Non-pigmented ciliary epithelial cell (primary cell): ENCODE results near the gene ELOVL2.

Source experiments
- DNase-seq: peaks from one replicate; pipeline ENCODE4 v3.0.0-alpha.2; 2010; ENCODE audit warnings: low read depth

ELOVL2 gene

DNA sequence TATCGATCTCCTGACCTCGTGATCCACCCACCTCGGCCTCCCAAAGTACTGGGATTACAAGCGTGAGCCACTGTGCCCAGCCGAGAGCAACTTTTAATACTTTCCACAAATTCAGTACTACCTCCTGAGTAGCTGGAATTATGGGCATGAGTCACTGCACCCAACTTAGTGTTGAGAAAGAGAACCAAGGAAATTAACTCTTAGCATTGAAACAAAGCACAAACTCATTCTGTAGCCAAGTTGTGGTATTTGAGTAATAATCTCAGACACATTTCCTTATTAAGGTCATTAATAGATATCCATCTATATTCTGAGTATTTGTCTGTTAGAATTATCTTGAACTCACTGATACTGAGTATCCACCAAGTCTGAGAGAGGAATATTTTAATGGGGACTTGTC, 14.3 kb upstream of the ELOVL2 start:
- DNase-seq: no peak

DNA sequence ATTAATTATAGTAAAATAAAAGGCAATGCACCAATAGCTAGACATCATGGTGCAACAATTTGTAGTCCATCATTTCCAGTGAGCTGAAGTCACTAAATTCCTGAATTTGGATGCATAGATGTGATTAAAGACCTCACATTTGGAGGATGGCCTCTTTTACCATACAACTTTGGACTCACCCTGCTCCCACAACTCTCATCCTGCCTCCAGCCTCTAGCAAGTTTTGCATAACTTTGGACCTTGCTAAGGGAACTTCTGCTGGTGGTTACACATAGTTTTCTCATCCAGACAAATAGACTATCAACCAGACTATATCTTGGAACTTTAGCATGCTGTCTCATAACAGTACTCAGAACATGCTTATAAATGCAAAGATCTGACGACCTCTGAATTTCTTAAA, 12.8 kb upstream of the ELOVL2 start:
- DNase-seq: no peak

DNA sequence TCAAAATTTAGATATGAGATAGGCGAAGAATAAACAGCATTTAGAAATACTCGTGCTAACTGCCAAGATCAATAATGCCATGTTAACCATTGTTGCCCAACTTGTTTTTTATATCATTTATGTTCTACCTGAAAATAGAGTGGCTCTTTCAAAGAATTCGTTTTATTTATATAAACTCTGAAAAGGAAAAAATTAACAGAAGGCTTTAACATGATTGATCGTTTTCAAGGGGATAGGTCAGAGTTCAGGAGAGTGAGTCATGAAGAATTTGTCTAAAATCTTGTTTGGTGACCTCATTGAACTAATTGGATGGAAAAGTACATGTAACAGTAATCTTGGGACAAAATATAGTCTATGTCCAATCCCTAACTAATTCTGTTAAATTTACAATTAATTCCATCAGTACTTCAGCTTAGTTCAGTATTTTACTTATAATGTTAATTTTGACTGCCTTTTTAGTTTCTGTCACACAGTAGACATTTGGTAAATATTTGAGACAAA, 11.1 kb upstream of the ELOVL2 start:
- DNase-seq: no peak

DNA sequence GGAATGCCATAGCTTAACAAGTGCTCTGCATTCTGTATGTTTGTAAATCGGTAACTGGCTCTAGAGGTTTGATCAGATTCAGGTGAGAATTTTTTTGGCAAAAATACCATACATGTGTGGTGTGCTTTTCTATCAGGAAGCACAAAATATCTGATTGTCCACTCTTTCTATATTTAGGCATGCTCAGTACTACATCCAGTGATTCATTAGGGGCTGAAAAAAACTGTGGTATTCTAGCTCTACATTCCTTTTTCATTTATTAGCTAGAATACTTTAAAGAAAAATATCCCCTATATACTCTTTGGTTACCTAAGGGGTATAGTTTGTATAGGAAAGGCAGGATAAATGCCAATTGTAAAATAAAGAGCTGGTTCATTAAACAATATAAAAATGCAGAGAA, 10.6 kb upstream of the ELOVL2 start:
- no peak for DNase-seq

DNA sequence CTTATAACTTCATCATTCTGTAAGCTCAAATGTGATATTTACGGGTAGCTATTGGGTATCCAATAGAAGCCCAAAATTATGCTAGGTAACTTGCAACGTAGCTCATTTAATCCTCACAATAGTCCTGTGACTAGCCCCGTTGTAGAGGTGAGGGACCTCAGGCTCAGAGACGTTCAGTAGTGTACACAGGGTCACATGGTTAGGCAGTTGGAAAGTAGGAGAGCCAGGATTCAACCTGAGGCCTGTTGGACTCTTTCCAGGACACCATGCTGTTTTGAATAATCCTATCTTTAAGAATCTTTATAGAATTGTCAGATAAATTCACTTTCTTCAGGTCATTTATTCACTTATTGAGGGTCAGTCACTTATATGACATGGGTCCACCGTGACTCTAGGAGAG, 9.2 kb upstream of the ELOVL2 start:
- no peak for DNase-seq

DNA sequence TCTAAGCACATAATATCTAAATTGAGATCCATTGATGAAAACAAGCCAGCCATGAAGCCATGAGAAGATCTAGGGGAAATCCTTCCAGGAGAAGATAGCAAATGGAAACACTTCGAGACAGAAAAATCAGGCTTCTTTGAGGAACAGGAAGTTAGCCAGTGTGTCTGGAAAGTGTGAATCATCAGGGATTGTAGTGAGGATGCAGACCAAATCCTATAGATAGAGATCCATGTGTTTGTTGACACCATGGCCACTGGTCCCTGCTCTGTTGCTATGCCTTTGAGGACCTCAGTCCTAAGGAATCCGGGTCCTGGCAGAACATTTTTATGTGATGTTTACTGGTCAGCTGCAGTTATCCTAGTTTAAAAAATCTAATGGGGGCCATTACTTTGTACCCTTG, 6.6 kb upstream of the ELOVL2 start:
- no peak for DNase-seq

DNA sequence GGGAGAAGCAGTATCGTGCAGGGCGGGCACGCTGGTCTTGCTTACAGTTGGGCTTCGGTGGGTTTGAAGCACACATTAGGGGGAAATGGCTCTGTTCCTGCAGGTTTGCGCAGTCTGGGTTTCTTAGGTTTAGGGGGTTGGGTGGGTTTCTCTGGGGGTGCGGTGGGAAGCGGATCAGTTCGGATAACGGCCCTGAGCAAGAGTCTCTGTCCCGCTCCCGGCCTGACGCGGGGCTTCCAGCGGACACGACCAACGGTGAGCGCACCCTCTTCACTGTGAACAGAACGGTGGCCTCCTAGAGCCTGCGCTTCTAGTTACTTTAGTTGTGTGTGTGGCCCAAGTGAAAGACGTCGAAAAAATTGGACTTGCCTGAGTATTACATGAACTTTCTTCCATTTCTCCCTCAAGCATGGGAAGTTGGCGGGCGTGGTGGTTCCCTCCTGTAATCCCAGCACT, 635 bp upstream of the ELOVL2 start:
- no peak for DNase-seq

DNA sequence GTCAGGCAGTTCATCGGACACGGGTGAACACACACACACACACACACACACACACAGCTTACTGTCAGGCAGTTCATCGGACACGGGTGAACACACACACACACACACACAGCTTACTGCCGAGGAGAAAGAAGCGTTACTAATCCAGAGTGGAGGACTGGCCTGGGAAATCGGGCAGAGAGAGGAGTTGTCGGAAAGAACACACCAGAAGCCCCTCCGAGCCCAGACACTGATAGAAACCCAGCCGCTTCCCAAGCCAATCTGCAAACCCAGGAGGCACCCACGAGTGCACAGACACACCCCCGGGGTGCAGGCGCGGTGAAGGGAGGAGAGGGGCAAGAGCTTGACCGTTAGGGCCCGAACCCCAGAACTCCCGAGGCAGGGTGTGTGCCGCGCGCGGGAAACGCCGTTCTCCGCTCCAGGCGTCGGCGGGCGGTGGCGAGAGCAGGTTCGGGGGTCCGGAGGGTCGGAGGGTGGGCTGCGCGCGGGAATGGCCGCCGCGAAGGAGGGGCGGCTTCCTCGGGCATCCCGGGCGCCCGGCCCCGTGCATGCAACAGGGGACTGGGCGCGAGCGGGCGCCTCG, 636 bp downstream of the ELOVL2 start:
- DNase-seq: no peak

DNA sequence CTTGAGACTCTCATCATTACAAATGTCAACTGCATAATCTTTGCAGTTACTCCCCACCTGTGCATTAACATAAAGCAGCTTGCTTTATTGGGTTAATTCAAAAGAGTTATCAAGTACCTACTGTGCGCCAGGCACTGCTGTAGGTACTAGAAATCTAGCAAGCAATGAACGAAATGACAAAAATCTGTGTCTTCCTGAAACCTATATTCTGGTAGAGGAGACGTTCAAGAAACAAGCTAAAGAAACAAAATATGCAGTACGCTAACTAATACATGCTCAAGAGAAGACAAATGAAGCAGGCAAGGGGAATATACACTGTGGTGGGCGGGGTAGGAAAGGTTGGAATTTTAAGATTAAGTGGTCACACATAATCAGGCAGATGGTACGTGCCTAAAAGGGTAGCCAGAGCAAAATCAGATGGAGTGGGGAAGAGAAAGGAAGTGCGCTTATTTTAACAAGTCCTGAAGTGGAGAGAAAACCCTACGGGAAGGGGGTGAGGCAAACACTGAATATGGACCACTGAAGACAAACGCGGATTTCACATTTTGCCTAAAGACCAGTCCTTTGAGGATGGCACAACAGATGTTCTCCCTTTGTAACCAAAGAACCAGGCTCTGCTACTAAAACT, 1.2 kb downstream of the ELOVL2 start:
- DNase-seq: no peak

DNA sequence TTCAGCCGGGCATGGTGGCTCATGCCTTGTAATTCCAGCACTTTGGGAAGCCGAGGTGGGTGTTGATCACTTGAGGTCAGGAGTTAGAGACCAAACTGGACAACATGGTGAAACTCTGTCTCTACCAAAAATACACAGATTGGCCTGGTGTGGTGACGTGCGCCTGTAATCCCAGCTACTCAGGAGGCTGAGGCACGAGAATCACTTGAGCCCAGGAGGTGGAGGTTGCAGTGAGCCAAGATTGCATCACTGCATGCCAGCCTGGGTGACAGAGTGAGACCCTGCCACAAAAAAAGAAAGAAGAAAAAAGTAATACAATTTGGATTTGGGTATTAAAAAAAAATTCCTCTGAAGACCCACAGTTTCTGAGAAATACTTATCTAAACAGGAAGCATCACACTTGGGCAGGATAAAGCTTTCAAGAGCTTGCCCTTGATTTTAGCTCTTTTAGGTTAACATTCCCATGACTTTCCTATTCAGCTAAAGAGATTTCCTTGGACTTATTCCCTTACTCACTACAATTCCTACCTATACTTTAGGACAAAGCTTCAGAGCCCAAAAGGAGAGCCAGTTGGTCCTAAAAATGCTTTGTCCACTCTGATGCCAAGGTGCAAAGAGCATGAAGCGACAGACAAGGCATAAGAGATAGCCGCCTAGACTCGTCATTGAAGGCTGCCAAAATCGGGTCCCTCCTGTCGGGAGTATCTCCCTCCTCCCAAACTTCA, 1.9 kb downstream of the ELOVL2 start:
- DNase-seq: no peak

DNA sequence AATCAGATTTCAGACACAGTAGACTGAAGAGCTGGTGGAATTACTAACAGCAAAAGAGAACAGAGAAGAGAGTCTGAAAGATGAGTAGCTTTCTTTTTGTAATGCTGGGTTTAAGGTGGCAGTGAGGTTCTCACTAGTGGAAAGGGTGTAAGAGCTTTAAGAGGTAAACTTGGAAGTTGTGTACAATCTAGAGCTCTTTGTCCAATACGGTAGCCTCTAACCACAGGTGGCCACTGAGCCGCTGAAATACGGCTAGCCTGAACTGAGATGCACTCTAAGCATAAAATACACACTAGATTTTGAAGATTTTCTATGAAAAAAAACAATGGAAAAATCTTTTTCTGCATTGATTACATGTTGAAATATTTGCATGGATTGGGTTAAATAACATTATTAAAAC, 4.0 kb downstream of the ELOVL2 start:
- no peak for DNase-seq

DNA sequence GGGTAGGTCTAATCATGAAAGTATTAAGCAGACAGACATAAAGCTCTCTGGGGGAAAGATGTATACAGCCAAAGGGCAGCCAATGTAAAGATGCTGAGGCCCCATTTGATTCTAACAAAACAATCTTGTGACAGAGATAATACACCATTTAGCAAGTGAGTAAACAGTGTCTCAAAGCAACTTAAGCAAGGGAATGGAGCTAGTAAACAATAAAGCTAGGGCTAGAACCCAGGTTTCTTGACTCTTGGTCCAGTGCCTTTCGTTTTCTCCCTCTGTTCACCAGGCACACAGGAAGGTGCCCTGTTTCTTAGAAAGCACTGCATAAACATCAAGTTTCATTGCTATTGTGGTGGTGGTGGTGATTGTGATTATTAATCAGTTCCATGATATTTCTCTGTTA, 5.1 kb downstream of the ELOVL2 start:
- DNase-seq: no peak

DNA sequence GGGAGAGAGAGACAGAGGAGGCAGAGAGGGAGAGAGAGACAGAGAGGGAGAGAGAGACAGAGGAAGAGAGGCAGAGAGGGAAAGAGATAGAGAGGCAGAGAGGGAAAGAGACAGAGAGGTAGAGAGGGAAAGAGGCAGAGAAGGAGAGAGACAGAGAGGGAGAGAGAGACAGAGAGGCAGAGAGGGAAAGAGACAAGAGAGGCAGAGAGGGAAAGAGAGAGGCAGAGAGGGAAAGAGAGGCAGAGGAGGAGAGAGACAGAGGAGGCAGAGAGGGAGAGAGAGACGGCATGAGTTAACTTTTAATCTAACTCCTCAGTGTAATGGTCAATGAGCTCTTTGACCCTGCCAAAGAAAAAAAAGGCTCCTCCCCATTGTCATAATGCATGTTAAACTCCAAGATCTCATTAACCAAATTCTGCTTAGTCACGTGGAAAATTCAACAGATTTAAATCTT, 7.1 kb downstream of the ELOVL2 start:
- no peak for DNase-seq

DNA sequence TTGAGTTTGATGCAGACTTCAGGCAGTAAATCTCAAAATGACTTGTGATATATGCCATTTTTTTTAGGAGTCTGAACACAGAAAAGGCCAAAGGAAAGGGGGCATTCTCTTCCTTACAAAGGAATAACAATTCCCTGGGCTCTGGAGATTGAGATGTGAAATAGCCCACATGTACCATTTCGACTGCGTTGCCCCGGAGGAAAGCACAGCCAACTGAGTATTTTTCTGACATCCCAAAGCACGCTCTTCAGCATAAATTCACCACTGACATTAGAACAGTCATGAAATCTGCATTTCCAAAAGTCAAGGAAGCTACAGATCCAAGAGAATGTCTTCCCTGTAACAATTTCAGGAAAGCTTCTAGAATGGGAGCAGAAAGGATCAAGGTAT, 7.8 kb downstream of the ELOVL2 start:
- DNase-seq: no peak

DNA sequence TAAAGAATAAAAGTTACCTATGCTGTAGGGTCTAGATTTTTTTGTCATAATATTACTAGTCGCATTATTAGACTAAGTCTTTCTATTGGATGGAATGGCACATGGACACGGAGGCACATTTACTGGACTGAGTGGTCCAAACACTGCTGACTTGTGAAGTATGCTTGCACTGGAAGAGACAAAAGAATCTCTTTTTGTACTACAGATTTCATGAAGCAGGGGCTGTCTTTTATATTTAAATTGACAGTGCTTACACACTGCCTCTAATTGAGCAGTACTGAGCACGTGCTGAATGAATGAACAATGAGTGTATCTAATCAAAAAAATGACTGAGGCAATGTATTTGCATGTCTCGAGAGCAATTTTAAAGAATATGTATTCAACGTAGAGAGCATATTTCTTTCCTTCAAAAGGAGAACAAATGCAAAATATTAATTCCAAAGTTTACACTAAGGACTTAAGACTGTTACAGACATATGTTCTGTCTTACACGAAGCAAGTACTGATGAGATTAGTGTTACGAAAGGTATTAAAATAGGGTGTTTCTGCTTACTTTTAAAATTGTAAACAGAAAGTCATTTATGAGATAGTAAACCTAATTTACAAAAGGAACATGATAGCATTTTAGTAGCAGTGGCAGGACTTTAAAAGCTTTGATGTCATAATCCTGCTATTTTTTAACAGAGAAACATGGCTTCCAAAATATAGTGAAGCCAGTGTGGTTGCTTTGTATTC, 8.3 kb downstream of the ELOVL2 start:
- no peak for DNase-seq

DNA sequence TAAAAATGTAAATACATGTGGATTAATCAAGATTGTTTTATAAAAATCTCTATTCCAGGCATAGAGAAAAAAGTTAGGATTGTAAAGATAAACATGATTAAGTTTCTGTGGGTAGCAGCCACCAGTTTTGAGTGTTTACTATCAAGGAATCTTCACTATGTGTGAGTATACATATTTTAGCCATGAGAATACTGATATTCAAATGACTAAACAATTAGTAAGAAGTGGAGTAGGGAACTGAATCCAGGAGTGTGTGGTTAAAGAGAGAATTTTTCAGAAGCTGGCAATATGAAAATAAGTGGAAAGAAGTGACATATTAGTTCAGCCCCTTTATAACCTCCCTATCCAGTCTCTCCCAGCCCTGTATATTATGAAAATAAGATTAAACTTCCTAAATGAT, 10.3 kb downstream of the ELOVL2 start:
- DNase-seq: peak; percentile 43

DNA sequence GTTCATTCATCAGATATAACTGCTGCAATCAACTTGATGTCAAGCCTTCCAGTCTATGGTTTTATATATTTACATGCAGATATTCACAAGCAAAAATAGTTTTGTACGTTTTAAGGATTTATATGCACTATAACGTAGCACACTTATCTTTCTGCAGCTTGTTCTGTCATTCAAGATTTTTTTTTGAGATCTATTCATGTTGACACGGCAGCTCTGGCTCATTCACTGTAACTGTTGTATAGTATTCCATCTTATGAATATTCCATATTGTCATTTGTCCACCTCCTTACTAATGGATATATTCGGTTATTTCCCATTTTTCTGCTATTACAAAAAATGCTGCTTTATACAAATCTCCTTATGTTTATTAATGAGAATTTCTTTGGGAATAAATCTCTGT, 13.2 kb downstream of the ELOVL2 start:
- DNase-seq: no peak

DNA sequence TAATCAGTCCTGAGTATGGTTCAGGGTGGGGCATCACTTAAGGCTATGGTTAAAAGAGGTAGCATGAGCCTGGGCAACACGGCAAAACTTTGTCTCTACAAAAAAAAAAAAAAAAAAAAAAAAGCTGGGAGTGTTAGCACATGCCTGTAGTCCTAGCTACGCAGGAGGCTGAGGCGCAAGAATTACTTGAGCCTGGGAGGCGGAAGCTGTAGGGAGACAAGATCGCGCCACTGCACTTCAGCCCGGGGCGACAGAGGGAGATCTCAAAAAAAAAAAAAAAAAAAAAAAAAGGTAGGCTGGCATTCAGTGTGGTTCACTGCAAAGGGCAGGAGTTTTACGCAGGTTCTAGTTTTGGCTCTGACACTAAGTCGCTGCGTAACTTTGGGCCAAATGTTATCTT, 15.1 kb downstream of the ELOVL2 start:
- no peak for DNase-seq

DNA sequence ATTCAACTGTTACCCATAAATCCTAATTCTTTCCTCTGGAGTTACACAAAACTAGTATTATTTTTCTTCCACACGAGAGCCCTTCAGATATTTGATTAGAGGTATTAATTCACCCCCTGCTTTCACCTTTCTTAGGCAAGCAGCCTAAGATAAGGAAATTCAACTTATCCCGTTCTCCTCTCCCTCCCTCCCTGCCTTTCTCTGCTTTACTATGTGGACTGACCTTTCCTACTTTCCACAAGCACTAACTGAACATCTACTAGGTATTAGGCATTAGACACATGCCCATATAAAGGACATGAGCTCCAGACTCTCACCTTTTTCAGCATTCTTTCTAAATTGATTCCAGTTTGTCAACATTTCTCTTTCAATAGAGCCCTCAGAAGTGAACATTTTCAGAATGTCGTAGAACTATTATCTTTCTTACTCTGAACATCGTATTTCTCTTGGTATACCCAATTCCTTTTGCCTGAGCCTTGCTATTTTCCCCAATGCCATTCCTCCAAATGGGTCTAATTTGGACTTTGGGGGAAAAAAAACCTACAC, 16.5 kb downstream of the ELOVL2 start:
- no peak for DNase-seq

DNA sequence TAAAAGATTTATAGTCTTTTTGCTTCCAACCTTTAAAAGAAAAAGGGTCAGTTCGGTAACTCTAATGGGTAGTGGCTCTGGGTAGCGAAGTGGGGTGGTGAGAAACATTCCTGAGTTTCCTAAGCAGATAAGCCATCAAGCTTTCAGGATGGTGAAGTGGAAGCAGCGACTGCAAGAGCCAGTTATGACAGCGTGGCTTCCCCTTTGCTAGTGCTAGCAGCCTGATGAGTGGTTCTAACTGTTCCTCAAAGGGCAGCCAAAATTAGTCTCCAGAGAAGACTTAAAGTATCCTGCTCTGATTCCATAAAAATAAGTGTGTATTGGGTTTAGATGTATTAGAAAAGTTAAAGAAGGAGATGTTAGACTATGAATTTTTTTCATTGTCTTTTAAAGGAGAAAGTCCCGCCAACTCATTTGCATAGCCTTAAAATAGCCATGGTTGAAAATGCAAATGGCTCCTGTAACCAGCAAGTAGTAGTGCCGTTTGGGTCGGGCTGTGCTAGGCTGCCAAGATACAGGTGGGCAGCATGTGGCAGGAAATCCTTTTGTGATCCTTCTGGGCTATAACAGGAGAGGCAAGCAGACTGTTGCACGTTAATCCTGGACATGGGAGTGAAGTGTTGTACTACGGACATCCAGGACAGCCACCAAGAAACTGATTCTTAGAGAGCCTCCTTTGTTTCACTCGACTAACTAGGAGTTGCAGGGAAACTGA, 18.0 kb downstream of the ELOVL2 start:
- DNase-seq: no peak

DNA sequence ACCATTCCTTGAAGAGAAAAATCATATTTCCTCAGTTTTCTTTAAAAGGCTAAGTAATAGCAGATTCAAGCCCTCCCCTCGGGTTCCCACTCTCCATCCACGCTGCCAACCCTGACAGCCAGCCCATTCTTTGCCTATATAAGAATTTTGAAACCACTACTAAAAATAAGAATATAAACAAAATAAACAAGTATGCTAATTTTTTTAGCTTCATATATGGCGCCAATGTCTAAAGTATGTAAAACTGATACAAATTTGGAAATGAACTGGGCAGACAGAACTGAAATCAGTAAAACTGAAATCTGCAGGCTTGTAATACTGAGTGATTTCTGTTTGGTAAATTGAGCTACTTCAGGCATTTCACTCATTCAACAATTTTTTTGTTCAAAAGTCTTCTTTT, 19.0 kb downstream of the ELOVL2 start:
- DNase-seq: no peak

DNA sequence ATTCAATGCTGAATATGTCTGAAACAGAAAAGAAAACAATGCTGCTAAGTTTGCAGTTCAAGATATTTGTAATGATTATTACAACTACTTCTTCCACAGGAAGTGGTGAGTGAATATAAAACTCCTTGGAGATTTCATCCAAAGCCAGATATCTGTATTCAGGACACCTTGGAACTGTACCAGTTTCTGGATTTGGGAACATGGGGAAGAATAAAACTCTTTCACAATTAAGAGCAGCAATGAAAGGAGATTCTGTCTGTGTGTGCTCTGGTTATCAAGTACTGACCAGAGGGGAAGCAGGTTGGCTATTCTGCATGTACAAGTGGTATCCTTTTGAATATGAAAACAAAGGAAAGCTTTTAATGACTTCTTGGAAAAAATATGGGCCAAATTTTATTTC, 21.1 kb downstream of the ELOVL2 start:
- DNase-seq: no peak
